Panc1 (cell line): ENCODE results near the gene CACNA1C. TPM values are rescaled to one million over a fixed set of nuclear protein-coding genes. Genes with fewer than 3 reads are reported as not detected.

Source experiments
- ATAC-seq: fragments of 200-7000 bp; cut with Tn5 transposase; 2 replicates; pipeline ENCODE4 v1.9.1; 2020; ENCODE audit warnings: mild to moderate bottlenecking, moderate library complexity
- BruUV-seq: library from RNA; stranded (reverse); fragments of 400-500 nt; replicated peaks from 2 replicates; lab custom pipeline; 2021; lab: Mats Ljungman, UMichigan
- CTCF ChIA-PET: fragments of 300-600 bp; sonication (Branson Sonifier 250); formaldehyde crosslinking; loops from one replicate; lab custom pipeline; 2022; ENCODE audit warnings: antibody characterized with exemption; lab: Charles Lee
- POLR2A ChIA-PET: fragments of 300-600 bp; sonication (Branson Sonifier 250); formaldehyde crosslinking; loops from one replicate; lab custom pipeline; 2022; ENCODE audit warnings: antibody characterized with exemption; lab: Charles Lee
- DNase-seq: peaks from one replicate; pipeline ENCODE4 v3.0.0-alpha.2; 2010; ENCODE audit warnings: low read depth, low spot score
- H3K27ac ChIP-seq: 2 replicates; pipeline ENCODE4 v1.5.1; 2011; ENCODE audit warnings: mild to moderate bottlenecking, low read length, inconsistent platforms
- H3K27me3 ChIP-seq: fragments of 200-500 bp; sonication (Bioruptor generic); 2 replicates; pipeline ENCODE4 v1.6.0; 2014; ENCODE audit warnings: low read length, inconsistent platforms; ENCODE audit not compliant: control insufficient read depth, insufficient read depth
- H3K36me3 ChIP-seq: fragments of 200-500 bp; sonication (Bioruptor generic); 2 replicates; pipeline ENCODE4 v1.5.1; 2014; ENCODE audit warnings: inconsistent platforms, mild to moderate bottlenecking, low read length, moderate library complexity; ENCODE audit not compliant: control insufficient read depth, insufficient read depth
- H3K4me1 ChIP-seq: 2 replicates; pipeline ENCODE4 v1.5.1; 2011; ENCODE audit warnings: inconsistent platforms, mild to moderate bottlenecking, low read length, moderate library complexity; ENCODE audit not compliant: control insufficient read depth, insufficient read depth
- H3K4me3 ChIP-seq, 2 experiments: 2 replicates each; pipeline ENCODE4 v1.5.1; 2011 to 2012; ENCODE audit warnings: low read depth in 2 of 2, low read length in 2 of 2, mild to moderate bottlenecking in 2 of 2, inconsistent platforms in 1 of 2, moderate library complexity in 1 of 2
- H3K9me3 ChIP-seq: fragments of 200-500 bp; sonication (Bioruptor generic); 2 replicates; pipeline ENCODE4 v1.5.1; 2014; ENCODE audit warnings: low read depth, mild to moderate bottlenecking, inconsistent platforms, low read length, moderate library complexity; ENCODE audit not compliant: control insufficient read depth, insufficient read depth
- CTCF ChIP-seq: fragments of 450-650 bp; IDR thresholded peaks from 2 replicates; pipeline ENCODE4 v1.5.1; 2017; ENCODE audit warnings: mild to moderate bottlenecking
- POLR2AphosphoS5 ChIP-seq: IDR thresholded peaks from 2 replicates; pipeline ENCODE4 v1.6.1; 2012; ENCODE audit warnings: mild to moderate bottlenecking, low read depth, low read length, moderate library complexity
- REST ChIP-seq, 2 experiments: IDR thresholded peaks; 2 replicates each; pipeline ENCODE4 v1.6.1; 2011 to 2012; ENCODE audit warnings: low read depth in 2 of 2, control low read depth in 1 of 2, low read length in 1 of 2, mild to moderate bottlenecking in 1 of 2, moderate library complexity in 1 of 2; ENCODE audit not compliant: insufficient read depth in 1 of 2
- SIN3A ChIP-seq: IDR thresholded peaks from 2 replicates; pipeline ENCODE4 v1.6.1; 2012; ENCODE audit warnings: low read depth, mild to moderate bottlenecking, low read length, moderate library complexity, borderline replicate concordance; ENCODE audit not compliant: insufficient read depth
- TCF7L2 ChIP-seq: IDR thresholded peaks from 2 replicates; pipeline ENCODE4 v1.6.1; 2011; ENCODE audit warnings: mild to moderate bottlenecking, low read depth, low read length, inconsistent platforms
- in situ Hi-C: cut with HindIII; loops from 2 replicates; pipeline ENCODE4 v1.10.0; 2016; ENCODE audit warnings: low sequenced_read_pairs, low pct_unique_long_range_greater_than_20kb
- intact Hi-C: fragments of 100-400 bp; cut with micrococcal nuclease; formaldehyde crosslinking; loops from one replicate; pipeline ENCODE4 v1.10.0; 2022; ENCODE audit not compliant: unreplicated experiment
- total RNA-seq: library from RNA; stranded (reverse); gene quantifications from one replicate; pipeline ENCODE4 v1.2.1, GENCODE V29; 2021; ENCODE audit not compliant: unreplicated experiment

The CACNA1C gene
- total RNA-seq, 1 experiment from 2014 or later = 0.03 TPM

DNA sequence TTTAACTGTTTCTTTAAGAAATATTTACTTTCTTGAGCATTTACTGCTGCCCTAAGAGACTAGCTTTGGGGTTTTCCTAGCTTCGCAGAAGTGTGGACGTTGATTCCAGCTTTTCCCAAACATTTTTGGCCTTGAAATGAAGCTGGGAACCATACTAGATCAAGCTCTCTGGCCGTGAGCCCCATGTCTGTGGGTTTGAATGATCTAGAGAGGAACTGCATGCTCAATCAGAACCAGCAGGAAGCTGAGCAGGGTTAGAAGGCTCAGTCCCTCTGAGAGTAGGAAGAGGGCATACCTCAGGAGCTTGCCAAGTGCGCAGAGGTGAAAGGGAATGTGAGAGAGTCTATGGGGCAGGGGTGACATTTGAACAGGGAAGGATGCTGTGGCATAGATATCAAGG, 292.1 kb downstream of the CACNA1C start:
- H3K9me3 ChIP-seq = no peaks in the 10 kb centered on the region
- BruUV-seq = no TSS peak
- no peak overlapping the region for H3K27ac ChIP-seq
- no peaks in the 10 kb centered on the region for H3K36me3 ChIP-seq
- ChIA-PET POLR2A (no interaction called here), CTCF (no interaction called here)
- ATAC-seq (no peak), DNase-seq (no peak)
- H3K27me3 ChIP-seq = no peaks in the 10 kb centered on the region; the same call in 1 of the 2 replicates
- intact Hi-C loops = no loop called here
- in situ Hi-C loops = no loop called here
- H3K4me3 ChIP-seq = no peak overlapping the region
- no peak for TF ChIP-seq CTCF
- TF ChIP-seq SIN3A = no peak
- TF ChIP-seq TCF7L2 = no peak
- no peak for TF ChIP-seq REST (IDR thresholded peaks at IDR 0.05; ENCODE audit: insufficient read depth in 1 of 2, low read depth in 2 of 2, low read length in 1 of 2)
- no peak for TF ChIP-seq POLR2AphosphoS5
- no peaks in the 10 kb centered on the region for H3K4me1 ChIP-seq

- ChIA-PET CTCF (no interaction called here), POLR2A (no interaction called here)
- no peaks in the 10 kb centered on the region for H3K36me3 ChIP-seq
- BruUV-seq = no TSS peak
- ATAC-seq (no peak), DNase-seq (no peak)
- no peak overlapping the region for H3K4me3 ChIP-seq
- no peak overlapping the region for H3K27ac ChIP-seq
- TF ChIP-seq POLR2AphosphoS5 (no peak), CTCF (no peak), TCF7L2 (no peak), REST (IDR thresholded peaks at IDR 0.05; ENCODE audit: insufficient read depth in 1 of 2, low read depth in 2 of 2, low read length in 1 of 2) (no peak), SIN3A (no peak)
- no peaks in the 10 kb centered on the region; the same call in 1 of the 2 replicates for H3K27me3 ChIP-seq
- H3K9me3 ChIP-seq = no peaks in the 10 kb centered on the region
- in situ Hi-C loops = no loop called here
- intact Hi-C loops = no loop called here
- H3K4me1 ChIP-seq = no peaks in the 10 kb centered on the region
Observed at GRCh38 chr12:2345902-2346301, 293.1 kb downstream of the CACNA1C start.
